ENCODE measurements around the gene MARCHF7.
A peak's percentile ranks its signal among the peaks of the same experiment; 100 is the strongest.
"Not testable (repeated sequence)": the region's sequence is repeated elsewhere in the genome, so short reads cannot be mapped to it uniquely, and the experiment has no call there.

Gene MARCHF7, protein sequence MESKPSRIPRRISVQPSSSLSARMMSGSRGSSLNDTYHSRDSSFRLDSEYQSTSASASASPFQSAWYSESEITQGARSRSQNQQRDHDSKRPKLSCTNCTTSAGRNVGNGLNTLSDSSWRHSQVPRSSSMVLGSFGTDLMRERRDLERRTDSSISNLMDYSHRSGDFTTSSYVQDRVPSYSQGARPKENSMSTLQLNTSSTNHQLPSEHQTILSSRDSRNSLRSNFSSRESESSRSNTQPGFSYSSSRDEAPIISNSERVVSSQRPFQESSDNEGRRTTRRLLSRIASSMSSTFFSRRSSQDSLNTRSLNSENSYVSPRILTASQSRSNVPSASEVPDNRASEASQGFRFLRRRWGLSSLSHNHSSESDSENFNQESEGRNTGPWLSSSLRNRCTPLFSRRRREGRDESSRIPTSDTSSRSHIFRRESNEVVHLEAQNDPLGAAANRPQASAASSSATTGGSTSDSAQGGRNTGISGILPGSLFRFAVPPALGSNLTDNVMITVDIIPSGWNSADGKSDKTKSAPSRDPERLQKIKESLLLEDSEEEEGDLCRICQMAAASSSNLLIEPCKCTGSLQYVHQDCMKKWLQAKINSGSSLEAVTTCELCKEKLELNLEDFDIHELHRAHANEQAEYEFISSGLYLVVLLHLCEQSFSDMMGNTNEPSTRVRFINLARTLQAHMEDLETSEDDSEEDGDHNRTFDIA

DNA sequence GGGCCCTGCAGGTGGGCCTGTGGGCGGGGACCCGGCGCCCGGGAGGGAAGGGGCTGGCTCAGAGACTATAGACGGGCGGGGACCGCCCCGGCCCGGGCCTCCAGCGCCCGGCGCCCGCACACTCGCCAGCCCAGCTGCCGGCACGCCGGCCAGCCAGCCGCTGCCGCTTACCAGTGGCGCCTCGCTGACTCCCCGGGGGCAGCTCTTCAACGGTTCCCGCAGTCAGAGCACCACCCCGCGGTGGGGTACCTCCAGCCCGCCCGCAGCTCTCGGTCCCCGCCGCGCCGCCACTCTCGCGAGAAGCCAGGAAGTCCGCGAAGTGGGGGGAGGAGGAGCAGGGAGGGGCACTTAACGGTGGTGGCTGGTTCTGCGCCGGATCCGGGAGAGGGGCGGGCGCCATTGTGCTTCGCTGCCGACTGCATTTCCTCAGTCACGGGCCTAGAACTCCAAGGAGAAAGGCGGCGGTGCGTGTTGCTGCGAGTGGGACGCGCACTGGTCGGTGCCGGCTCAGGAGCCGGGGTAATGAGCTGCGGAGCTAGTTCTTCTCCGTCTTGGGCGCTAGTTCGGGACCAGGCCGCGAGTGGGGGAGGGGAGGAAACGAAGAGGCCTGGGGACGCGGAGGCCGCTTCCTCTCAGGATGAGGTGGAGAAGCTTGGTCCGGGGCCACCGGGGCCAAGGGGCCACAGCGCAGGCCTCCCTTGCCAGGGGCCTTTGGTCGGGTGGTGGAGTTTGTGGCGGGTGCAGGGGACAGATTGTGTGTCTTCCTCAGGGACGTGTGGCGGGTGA is at the start of gene MARCHF7:
Gene MARCHF7 (plus strand): TSS at position 364 of the 786 bp plus-strand sequence. CDS start 16,517 bp downstream, outside the sequence.
- DNase-seq: peak; percentile 93

GRCh38 chr2:159667423-159667822 is 44.9 kb upstream of the MARCHF7 start:
- not testable (repeated sequence) for DNase-seq

GRCh38 chr2:159671047-159671446 is 41.3 kb upstream of the MARCHF7 start:
- no peak for DNase-seq

DNA sequence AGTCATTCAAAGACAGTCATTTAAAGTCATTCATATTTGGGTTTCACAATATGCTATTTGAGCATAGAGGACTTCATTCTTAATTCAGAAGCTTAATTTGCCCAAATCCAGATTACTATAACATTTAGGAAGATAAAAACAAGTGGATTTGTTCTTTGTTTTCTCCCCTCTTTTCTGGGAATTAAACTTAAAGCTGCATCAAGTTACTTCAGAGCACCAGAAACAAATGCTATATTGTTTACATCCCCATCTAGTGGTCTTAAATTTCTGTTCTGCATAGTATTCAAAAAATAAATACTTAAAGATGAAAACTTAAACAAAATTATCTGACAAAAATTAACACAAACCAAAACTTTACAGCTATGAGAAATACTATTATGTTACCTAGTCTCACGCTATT is 34.7 kb upstream of the MARCHF7 start:
- no peak for DNase-seq

DNA sequence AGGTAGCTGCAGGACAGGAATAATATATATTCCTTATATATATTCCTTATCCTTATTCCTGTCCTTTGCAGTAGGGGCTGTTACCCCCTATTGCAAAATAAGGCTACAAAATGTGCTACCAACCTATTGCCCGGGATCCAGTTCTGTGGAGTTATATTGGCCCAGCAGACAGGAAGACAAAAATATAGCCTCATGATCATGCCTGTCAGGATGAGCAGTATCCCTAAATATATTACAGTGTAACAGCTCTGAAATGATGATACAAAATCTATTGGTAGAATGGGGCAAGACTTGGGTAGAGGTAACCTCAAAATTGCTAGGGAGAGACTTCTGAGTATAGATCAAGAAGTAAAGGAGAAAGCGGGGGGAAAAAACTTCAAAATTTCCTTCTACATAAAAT is 31.6 kb upstream of the MARCHF7 start:
- no peak for DNase-seq

DNA sequence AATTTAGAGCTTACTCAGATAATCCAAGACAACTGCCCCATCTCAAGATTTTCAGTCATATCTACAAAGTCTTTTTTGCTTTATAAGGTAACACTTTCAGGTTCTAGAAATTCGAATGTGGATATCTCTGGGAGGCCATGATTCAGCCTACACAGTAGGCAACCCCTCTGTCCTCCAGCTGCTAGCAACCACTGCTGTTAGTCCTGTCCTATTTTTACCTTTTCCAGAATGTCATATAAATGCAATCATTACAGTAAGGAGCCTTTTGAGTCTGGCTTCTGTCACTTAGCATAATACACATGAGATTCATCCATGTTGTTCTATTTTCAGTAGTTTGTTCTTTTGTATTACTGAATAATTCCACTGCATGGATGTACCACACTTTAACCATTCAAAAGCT is 28.5 kb upstream of the MARCHF7 start:
- no peak for DNase-seq

- DNase-seq: no peak
Measured at GRCh38 chr2:159684796-159685195, 27.5 kb upstream of the MARCHF7 start.

GRCh38 chr2:159694500-159695040 is 17.7 kb upstream of the MARCHF7 start:
- DNase-seq: no peak

GRCh38 chr2:159695795-159696448 is 16.4 kb upstream of the MARCHF7 start:
- DNase-seq: no peak

- DNase-seq: no peak
Measured at GRCh38 chr2:159703491-159703890, 8.8 kb upstream of the MARCHF7 start.

GRCh38 chr2:159706385-159706980 is 5.8 kb upstream of the MARCHF7 start:
- DNase-seq: no peak

DNA sequence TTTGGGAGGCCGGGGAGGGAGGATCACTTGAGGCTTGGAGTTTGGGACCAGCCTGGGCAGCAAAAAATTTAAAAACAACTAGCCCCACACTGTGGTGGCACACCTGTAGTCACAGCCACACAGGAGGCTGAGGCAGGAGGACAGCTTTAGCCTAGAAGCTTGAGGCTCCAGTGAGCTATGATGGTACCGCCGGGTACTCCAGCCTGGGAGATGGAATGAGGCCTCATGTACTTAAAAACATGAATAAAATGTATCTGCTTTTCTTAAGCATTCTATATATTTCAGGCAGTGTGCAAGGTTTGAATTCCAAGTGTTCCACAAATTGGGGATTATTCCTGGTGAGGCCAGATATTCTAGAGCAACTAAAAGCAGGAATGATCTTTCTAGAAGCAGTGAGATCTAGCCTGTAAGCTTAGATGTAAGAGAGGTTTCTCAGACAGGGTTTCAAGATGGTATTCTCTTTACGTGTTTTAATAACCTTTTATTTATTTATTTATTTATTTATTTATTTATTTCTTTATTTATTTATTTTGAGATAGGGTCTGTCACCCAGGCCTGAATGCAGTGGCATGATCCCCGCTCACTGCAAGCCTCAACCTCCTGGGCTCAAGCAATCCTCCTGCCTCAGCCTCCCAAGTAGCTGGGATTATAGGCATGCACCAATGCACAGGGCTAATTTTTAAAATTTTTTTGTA is 4.1 kb upstream of the MARCHF7 start:
- DNase-seq: no peak

GRCh38 chr2:159710601-159711180 is 1.6 kb upstream of the MARCHF7 start:
- no peak for DNase-seq

DNA sequence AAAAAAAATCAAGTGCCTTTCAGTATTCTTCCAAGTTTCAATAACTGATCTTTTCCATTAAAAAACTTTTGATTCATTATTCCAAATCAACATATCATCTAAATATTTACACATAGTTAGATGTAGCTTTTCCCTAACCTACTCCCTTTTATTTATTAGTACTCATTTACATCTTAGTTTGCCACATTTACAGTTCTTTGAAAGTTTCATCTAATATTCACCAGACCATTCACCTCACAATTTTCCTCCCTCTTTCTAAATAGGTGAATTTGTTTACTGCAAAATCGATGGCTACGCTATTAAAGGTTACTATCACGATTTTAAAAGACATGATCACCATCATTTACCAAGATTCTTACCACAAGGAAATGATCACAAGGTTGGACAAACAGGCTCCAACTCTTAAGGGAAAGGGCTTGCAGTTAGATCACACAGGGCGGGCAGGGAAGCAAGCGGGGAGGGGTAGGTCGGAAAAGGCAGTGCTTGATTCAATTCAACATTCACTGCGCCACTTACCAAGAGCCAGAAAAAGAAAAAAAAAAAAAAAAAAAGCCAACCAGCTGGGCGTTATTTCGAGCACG is 654 bp upstream of the MARCHF7 start:
- DNase-seq: no peak

DNA sequence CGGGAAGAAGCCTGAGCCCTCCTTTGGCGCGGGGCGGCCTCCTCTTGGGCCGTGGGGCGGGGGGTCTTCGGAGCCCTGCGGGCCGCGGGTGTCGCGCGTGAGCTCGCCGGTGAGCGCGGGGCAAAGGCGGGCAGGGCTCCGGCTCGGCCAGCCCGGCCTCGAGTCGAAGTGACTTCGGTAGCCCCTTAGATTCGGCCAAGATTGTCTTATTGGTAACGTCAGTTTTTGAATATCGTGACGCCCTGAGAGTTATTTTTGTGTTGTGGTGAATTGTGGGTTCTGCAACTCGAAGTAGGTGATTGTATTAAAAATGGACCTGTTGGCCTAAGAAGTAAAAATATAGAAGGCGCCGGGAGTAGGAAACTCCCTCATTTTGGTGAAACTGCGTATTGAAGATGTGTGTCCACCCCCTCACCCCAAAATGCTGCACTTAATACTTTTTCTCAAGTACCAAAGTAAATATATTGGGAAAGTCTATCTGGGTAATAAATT is 669 bp downstream of the MARCHF7 start:
- no peak for DNase-seq

- peak; percentile 4 for DNase-seq
Measured at GRCh38 chr2:159713631-159714246, 1.4 kb downstream of the MARCHF7 start.

GRCh38 chr2:159714247-159714930 is 2.1 kb downstream of the MARCHF7 start:
- DNase-seq: no peak

DNA sequence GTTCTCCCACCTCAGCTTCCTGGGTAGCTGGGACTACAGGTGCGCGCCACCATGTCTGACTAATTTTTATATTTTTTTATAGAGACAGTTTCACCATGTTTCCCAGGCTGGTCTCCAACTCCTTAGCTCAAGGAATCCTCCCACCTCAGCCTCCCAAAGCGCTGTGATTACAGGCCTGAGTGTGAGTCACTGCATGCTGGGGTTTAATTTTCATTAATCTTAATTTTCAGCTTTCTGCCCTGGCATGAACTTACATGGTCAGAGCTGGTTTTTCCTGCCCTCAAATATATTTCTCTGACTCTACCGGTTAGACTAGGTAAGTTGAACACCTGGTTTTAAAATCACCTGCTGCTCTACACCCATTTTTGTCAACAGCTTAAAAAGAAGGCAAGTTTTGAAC is 3.1 kb downstream of the MARCHF7 start:
- DNase-seq: no peak

GRCh38 chr2:159716409-159716808 is 4.1 kb downstream of the MARCHF7 start:
- DNase-seq: not testable (repeated sequence)
